HepG2 (cell line): ENCODE measurements around the gene ARL5C. TPM values are rescaled to one million over a fixed set of nuclear protein-coding genes. Genes with fewer than 3 reads are reported as not detected.

Experiments used
- BORCS8-MEF2B ChIP-seq: sonication (generic); formaldehyde crosslinking; IDR thresholded peaks from 2 replicates; pipeline ENCODE4 v1.8.0; 2022; ENCODE audit warnings: mild to moderate bottlenecking, missing genetic modification reagents
- CBX5 ChIP-seq: sonication (generic); formaldehyde crosslinking; IDR thresholded peaks from 2 replicates; pipeline ENCODE4 v1.4.0; 2020; ENCODE audit warnings: missing genetic modification reagents, borderline replicate concordance
- ELF4 ChIP-seq: sonication (generic); formaldehyde crosslinking; IDR thresholded peaks from 2 replicates; pipeline ENCODE4 v1.5.0; 2020; ENCODE audit warnings: missing genetic modification reagents, mild to moderate bottlenecking, moderate library complexity, borderline replicate concordance
- FOXA3 ChIP-seq: IDR thresholded peaks from 2 replicates; pipeline ENCODE4 v1.6.1; 2016; ENCODE audit warnings: missing genetic modification reagents, missing compliant biosample characterization
- GABPB1 ChIP-seq: IDR thresholded peaks from 2 replicates; pipeline ENCODE4 v1.6.1; 2016; ENCODE audit warnings: mild to moderate bottlenecking, missing genetic modification reagents, moderate library complexity, missing compliant biosample characterization
- HMG20A ChIP-seq: IDR thresholded peaks from 2 replicates; pipeline ENCODE4 v1.6.1; 2016; ENCODE audit warnings: borderline replicate concordance
- MTERF4 ChIP-seq: sonication (generic); formaldehyde crosslinking; IDR thresholded peaks from 2 replicates; pipeline ENCODE4 v1.8.0; 2023; ENCODE audit warnings: mild to moderate bottlenecking, missing genetic modification reagents
- REL ChIP-seq: sonication (generic); formaldehyde crosslinking; conservative IDR thresholded peaks from 2 replicates; pipeline ENCODE4 v1.8.0; 2022; ENCODE audit warnings: mild to moderate bottlenecking, missing genetic modification reagents, moderate library complexity
- SNAPC4 ChIP-seq: sonication (generic); formaldehyde crosslinking; IDR thresholded peaks from 2 replicates; pipeline ENCODE4 v1.4.0; 2020; ENCODE audit warnings: mild to moderate bottlenecking, missing genetic modification reagents
- THAP11 ChIP-seq: IDR thresholded peaks from 2 replicates; pipeline ENCODE4 v1.6.1; 2016; ENCODE audit warnings: missing biosample characterization, missing genetic modification reagents
- WIZ ChIP-seq: sonication (generic); formaldehyde crosslinking; IDR thresholded peaks from 2 replicates; pipeline ENCODE4 v1.5.1; 2020; ENCODE audit warnings: mild to moderate bottlenecking, missing genetic modification reagents
- ZNF343 ChIP-seq: sonication (generic); formaldehyde crosslinking; IDR thresholded peaks from 2 replicates; pipeline ENCODE4 v1.4.0; 2020; ENCODE audit warnings: mild to moderate bottlenecking, missing genetic modification reagents
- ZNF558 ChIP-seq: sonication (generic); formaldehyde crosslinking; IDR thresholded peaks from 2 replicates; pipeline ENCODE4 v1.9.0; 2022; ENCODE audit warnings: mild to moderate bottlenecking, missing genetic modification reagents, borderline replicate concordance
- ZNF773 ChIP-seq: sonication (generic); formaldehyde crosslinking; IDR thresholded peaks from 2 replicates; pipeline ENCODE4 v1.4.0; 2020; ENCODE audit warnings: missing genetic modification reagents, borderline replicate concordance
- polyA plus RNA-seq, 8 experiments: library from polyadenylated mRNA; depleted of rRNA in 3 of 8; stranded (reverse) in 7 of 8; unstranded in 1 of 8; fragments of >200 nt; fragmentation: Illumina TruSeq in 4 of 8; extraction: Trizol in 4 of 8; gene quantifications; 2 replicates each; pipeline versions ENCODE4 v1.2.1 to v1.2.3, GENCODE V29; 2011 to 2016; ENCODE audit warnings: low read depth in 4 of 8, missing spikeins in 1 of 8, mixed read lengths in 1 of 8; ENCODE audit not compliant: insufficient read depth in 1 of 8
- total RNA-seq, 5 experiments: library from RNA; depleted of rRNA; stranded (reverse); fragments of >200 nt; fragmentation: Illumina TruSeq; extraction: Trizol; gene quantifications; 2 replicates each; pipeline ENCODE4 v1.2.3, GENCODE V29; 2016; ENCODE audit warnings: low read depth in 1 of 5
- TF ChIP-seq, protein P1 (sequence below): sonication (generic); formaldehyde crosslinking; conservative IDR thresholded peaks from 2 replicates; pipeline ENCODE4 v1.4.0; 2020; ENCODE audit warnings: missing genetic modification reagents
- TF ChIP-seq, protein P2 (sequence below): sonication (generic); formaldehyde crosslinking; IDR thresholded peaks from 2 replicates; pipeline ENCODE4 v1.4.0; 2020; ENCODE audit warnings: mild to moderate bottlenecking, low read depth, missing genetic modification reagents
- TF ChIP-seq, protein P3 (sequence below): sonication (generic); formaldehyde crosslinking; IDR thresholded peaks from 2 replicates; pipeline ENCODE4 v1.4.0; 2020; ENCODE audit warnings: missing genetic modification reagents, borderline replicate concordance

ARL5C gene
- total and polyA plus RNA-seq, 2 of the 13 experiments (the other 11 are each of a cell fraction or from before 2014, with no cell fraction given), result not detected

DNA sequence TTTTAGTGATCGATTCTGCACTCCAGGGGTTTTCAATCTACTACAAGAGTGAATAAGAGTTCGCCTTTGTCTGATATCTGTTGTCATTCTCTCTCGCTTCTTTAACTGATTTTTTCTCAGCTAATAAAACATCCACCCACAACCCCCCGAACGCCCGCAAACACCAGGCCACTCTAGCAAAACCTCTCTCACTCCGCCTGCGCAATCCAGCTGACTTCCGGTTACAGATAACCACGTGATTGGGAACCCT lies 33.8 kb upstream of the ARL5C start (continued):
- TF ChIP-seq GABPB1, result peak; percentile 86
- TF ChIP-seq, protein P1, sequence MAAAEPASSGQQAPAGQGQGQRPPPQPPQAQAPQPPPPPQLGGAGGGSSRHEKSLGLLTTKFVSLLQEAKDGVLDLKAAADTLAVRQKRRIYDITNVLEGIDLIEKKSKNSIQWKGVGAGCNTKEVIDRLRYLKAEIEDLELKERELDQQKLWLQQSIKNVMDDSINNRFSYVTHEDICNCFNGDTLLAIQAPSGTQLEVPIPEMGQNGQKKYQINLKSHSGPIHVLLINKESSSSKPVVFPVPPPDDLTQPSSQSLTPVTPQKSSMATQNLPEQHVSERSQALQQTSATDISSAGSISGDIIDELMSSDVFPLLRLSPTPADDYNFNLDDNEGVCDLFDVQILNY (CRISPR knock-in tag), result no peak
- TF ChIP-seq ZNF343 (CRISPR knock-in tag), result no peak
- TF ChIP-seq, protein P2, sequence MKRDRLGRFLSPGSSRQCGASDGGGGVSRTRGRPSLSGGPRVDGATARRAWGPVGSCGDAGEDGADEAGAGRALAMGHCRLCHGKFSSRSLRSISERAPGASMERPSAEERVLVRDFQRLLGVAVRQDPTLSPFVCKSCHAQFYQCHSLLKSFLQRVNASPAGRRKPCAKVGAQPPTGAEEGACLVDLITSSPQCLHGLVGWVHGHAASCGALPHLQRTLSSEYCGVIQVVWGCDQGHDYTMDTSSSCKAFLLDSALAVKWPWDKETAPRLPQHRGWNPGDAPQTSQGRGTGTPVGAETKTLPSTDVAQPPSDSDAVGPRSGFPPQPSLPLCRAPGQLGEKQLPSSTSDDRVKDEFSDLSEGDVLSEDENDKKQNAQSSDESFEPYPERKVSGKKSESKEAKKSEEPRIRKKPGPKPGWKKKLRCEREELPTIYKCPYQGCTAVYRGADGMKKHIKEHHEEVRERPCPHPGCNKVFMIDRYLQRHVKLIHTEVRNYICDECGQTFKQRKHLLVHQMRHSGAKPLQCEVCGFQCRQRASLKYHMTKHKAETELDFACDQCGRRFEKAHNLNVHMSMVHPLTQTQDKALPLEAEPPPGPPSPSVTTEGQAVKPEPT (CRISPR knock-in tag), result 0 out of 2 replicates have a peak, but pooled peaks have one; percentile 18
- no peak for TF ChIP-seq ZNF773
- no peak for TF ChIP-seq WIZ (CRISPR knock-in tag)
- TF ChIP-seq ZNF558, result 0 out of 2 replicates have a peak, but pooled peaks have one; percentile 1
- TF ChIP-seq BORCS8-MEF2B (CRISPR knock-in tag), result no peak
- no peak for TF ChIP-seq HMG20A
- no peak for TF ChIP-seq MTERF4 (CRISPR knock-in tag)
- no peak for TF ChIP-seq CBX5 (CRISPR knock-in tag)
- 0 out of 2 replicates have a peak, but pooled peaks have one; percentile 4 for TF ChIP-seq SNAPC4 (CRISPR knock-in tag)
- TF ChIP-seq ELF4 (CRISPR knock-in tag), result peak; percentile 88; the same call in 1 of the 2 replicates
- no peak for TF ChIP-seq REL (CRISPR knock-in tag)
- TF ChIP-seq, protein P3, sequence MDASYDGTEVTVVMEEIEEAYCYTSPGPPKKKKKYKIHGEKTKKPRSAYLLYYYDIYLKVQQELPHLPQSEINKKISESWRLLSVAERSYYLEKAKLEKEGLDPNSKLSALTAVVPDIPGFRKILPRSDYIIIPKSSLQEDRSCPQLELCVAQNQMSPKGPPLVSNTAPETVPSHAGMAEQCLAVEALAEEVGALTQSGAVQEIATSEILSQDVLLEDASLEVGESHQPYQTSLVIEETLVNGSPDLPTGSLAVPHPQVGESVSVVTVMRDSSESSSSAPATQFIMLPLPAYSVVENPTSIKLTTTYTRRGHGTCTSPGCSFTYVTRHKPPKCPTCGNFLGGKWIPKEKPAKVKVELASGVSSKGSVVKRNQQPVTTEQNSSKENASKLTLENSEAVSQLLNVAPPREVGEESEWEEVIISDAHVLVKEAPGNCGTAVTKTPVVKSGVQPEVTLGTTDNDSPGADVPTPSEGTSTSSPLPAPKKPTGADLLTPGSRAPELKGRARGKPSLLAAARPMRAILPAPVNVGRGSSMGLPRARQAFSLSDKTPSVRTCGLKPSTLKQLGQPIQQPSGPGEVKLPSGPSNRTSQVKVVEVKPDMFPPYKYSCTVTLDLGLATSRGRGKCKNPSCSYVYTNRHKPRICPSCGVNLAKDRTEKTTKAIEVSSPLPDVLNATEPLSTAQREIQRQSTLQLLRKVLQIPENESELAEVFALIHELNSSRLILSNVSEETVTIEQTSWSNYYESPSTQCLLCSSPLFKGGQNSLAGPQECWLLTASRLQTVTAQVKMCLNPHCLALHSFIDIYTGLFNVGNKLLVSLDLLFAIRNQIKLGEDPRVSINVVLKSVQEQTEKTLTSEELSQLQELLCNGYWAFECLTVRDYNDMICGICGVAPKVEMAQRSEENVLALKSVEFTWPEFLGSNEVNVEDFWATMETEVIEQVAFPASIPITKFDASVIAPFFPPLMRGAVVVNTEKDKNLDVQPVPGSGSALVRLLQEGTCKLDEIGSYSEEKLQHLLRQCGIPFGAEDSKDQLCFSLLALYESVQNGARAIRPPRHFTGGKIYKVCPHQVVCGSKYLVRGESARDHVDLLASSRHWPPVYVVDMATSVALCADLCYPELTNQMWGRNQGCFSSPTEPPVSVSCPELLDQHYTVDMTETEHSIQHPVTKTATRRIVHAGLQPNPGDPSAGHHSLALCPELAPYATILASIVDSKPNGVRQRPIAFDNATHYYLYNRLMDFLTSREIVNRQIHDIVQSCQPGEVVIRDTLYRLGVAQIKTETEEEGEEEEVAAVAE (CRISPR knock-in tag), result peak; percentile 14; the same call in 1 of the 2 replicates
- TF ChIP-seq THAP11 (CRISPR knock-in tag), result peak; percentile 89
- peak; percentile 20; the same call in 1 of the 2 replicates for TF ChIP-seq FOXA3 (CRISPR knock-in tag)
